ENCODE data around the gene RRP9. TPM values are rescaled to one million over a fixed set of nuclear protein-coding genes. Genes with fewer than 3 reads are reported as not detected.

Gene RRP9
- total RNA-seq, 1 experiment from 2014 or later: 71.3 TPM

- H3K4me1 ChIP-seq (ENCODE audit: control insufficient read depth in 1 of 2, insufficient read depth in 2 of 2, low read length in 2 of 2): peaks cover 17 to 26% of the 10 kb centered on the region in 2 experiments
- 0 out of 2 replicates have a peak, but pooled peaks cover 4% of the 10 kb centered on the region for H4K20me1 ChIP-seq (ENCODE audit: insufficient read depth)
- peaks cover 15% of the 10 kb centered on the region for H3K79me2 ChIP-seq (ENCODE audit: insufficient read depth, low read length)
- H3K36me3 ChIP-seq (ENCODE audit: control insufficient read depth in 1 of 2, insufficient read depth in 2 of 2, low read length in 2 of 2): no peaks in the 10 kb centered on the region; a peak in 1 of 4 replicates
- DNase-seq (ENCODE audit: low read depth, low spot score): no peak
- RAD21 ChIA-PET (ENCODE audit: low non-redundant PET in 1 of 2, low total read pairs in 2 of 2, uncharacterized antibody in 2 of 2, unreplicated experiment in 2 of 2): no interaction called here
- intact Hi-C loops (cut with micrococcal nuclease): no loop called here
- no peak overlapping the region for H3K4me3 ChIP-seq (replicated peaks in 1 of 2; ENCODE audit: low read depth in 1 of 2, low read length in 2 of 2)
- H3K9me3 ChIP-seq (ENCODE audit: control insufficient read depth in 1 of 2, insufficient read depth in 1 of 2, low read depth in 1 of 2, low read length in 2 of 2): no peaks in the 10 kb centered on the region
- H3K27me3 ChIP-seq (ENCODE audit: insufficient read depth, low read length): no peaks in the 10 kb centered on the region
- ATAC-seq: no peak
- CTCF ChIA-PET: no interaction called here
- H3K9ac ChIP-seq (ENCODE audit: low read length): no peak overlapping the region
- BruUV-seq (replicated peaks): no TSS peak
- TF ChIP-seq SP1 (IDR thresholded peaks at IDR 0.05; ENCODE audit: low read depth) (no peak), RAD21 (IDR thresholded peaks at IDR 0.05; ENCODE audit: low read depth) (no peak), CTCF (IDR thresholded peaks at IDR 0.05 in 2 of 3, conservative IDR thresholded peaks at IDR 0.05 in 1 of 3; ENCODE audit: borderline replicate concordance in 1 of 3, insufficient read depth in 1 of 3, low read depth in 2 of 3, low read length in 2 of 3) (no peak), YY1 (IDR thresholded peaks at IDR 0.05; ENCODE audit: extremely low read depth, insufficient replicate concordance, low read depth, low read length) (no peak), ATF3 (IDR thresholded peaks at IDR 0.05) (no peak), TCF7L2 (IDR thresholded peaks at IDR 0.05; ENCODE audit: borderline replicate concordance, extremely low read depth, insufficient read depth, insufficient read length) (no peak), ZBTB33 (IDR thresholded peaks at IDR 0.05; ENCODE audit: extremely low read depth, insufficient replicate concordance, low read length) (no peak), ZNF274 (IDR thresholded peaks at IDR 0.05; ENCODE audit: low read depth, low read length) (no peak), ELF1 (IDR thresholded peaks at IDR 0.05; ENCODE audit: borderline replicate concordance, low read depth) (no peak), EZH2 (IDR thresholded peaks at IDR 0.05) (no peak)
- H3K4me2 ChIP-seq (ENCODE audit: low read length): no peak overlapping the region
- H2AFZ ChIP-seq (ENCODE audit: low read depth, low read length, poor library complexity, severe bottlenecking): no peak overlapping the region
- H3K27ac ChIP-seq (ENCODE audit: low read depth, low read length): no peak overlapping the region
- no peaks in the 10 kb centered on the region for H3K9me2 ChIP-seq (ENCODE audit: insufficient read depth)
- POLR2A ChIA-PET: no interaction called here
These were observed 3.5 kb upstream of the RRP9 start for GRCh38 chr3:51945031-51945840.
